K562 (cell line): ENCODE data around the gene STAT6. TPM values are rescaled to one million over a fixed set of nuclear protein-coding genes. Genes with fewer than 3 reads are reported as not detected.

Experiments used
- ATAC-seq: fragments of 200-7000 bp; cut with Tn5 transposase; 3 replicates; pipeline ENCODE4 v1.9.1; 2020; ENCODE audit warnings: moderate library complexity
- BruUV-seq: library from RNA; stranded (reverse); fragments of 400-500 nt; replicated peaks from 2 replicates; lab custom pipeline; 2021; lab: Mats Ljungman, UMichigan
- CTCF ChIA-PET: fragments of 300-600 bp; formaldehyde crosslinking; extraction: SDS; loops from one replicate; lab custom pipeline; 2021; ENCODE audit warnings: low intra/inter-chr PET ratio; lab: Yijun Ruan, JAX
- POLR2A ChIA-PET: fragments of 300-600, 350-650 bp; sonication (Branson Sonifier 250); formaldehyde crosslinking; extraction: SDS; loops from one replicate; lab custom pipeline; 2021; ENCODE audit warnings: antibody characterized with exemption, inconsistent platforms; lab: Yijun Ruan, JAX
- DNase-seq, 4 experiments: peaks; one replicate each; pipeline versions ENCODE4 v3.0.0 to v3.0.0-alpha.2; 2011 to 2018; ENCODE audit warnings: low spot score in 3 of 4, mixed read lengths in 3 of 4; ENCODE audit errors: extremely low read depth in 1 of 4
- FAIRE-seq: peaks from 2 replicates; lab custom pipeline; 2011; peaks lifted over from hg19 to GRCh38; lab: Jason Lieb, UNC
- H2AFZ ChIP-seq: 2 replicates; pipeline ENCODE4 v1.6.0; 2011; ENCODE audit warnings: low read depth, low read length, control low read depth, inconsistent platforms
- H3K27ac ChIP-seq: fragments of 200-600 bp; 3 replicates; pipeline ENCODE4 v1.8.0; 2011; ENCODE audit warnings: low read depth, mild to moderate bottlenecking, control low read depth, inconsistent platforms, low read length, moderate library complexity, mixed read lengths; ENCODE audit errors: extremely low read depth
- H3K27me3 ChIP-seq, 2 experiments: fragments of 300-600 bp in 1 of 2; 2 replicates in 1 of 2; 3 replicates in 1 of 2; pipeline versions ENCODE4 v1.6.0 to v1.8.0; 2011; ENCODE audit warnings: inconsistent platforms in 2 of 2, low read length in 2 of 2, mild to moderate bottlenecking in 1 of 2, mixed read lengths in 1 of 2, moderate library complexity in 1 of 2; ENCODE audit not compliant: control insufficient read depth in 2 of 2, insufficient read depth in 2 of 2
- H3K36me3 ChIP-seq: fragments of 300-600 bp; 3 replicates; pipeline ENCODE4 v1.8.0; 2011; ENCODE audit warnings: mild to moderate bottlenecking, low read length, inconsistent platforms; ENCODE audit not compliant: control insufficient read depth, insufficient read depth
- H3K4me1 ChIP-seq, 2 experiments: fragments of 200-600 bp in 1 of 2; replicated peaks in 1 of 2; 2 replicates in 1 of 2; 3 replicates in 1 of 2; pipeline versions ENCODE4 v1.5.1 to v1.8.0; 2011; ENCODE audit warnings: inconsistent platforms in 2 of 2, low read length in 2 of 2, mild to moderate bottlenecking in 1 of 2, mixed read lengths in 1 of 2, moderate library complexity in 1 of 2; ENCODE audit not compliant: control insufficient read depth in 2 of 2, insufficient read depth in 2 of 2
- H3K4me2 ChIP-seq: 2 replicates; pipeline ENCODE4 v1.6.1; 2011; ENCODE audit warnings: low read length, control low read depth, inconsistent platforms, mixed read lengths; ENCODE audit not compliant: insufficient read depth
- H3K4me3 ChIP-seq: fragments of 200-600 bp; sonication (generic), shearing (Covaris generic); 2 replicates; pipeline ENCODE4 v1.5.1; 2016; ENCODE audit warnings: control low read depth, inconsistent platforms
- H3K79me2 ChIP-seq: fragments of 200-600 bp; 3 replicates; pipeline ENCODE4 v1.8.0; 2011; ENCODE audit warnings: low read length, inconsistent platforms; ENCODE audit not compliant: control insufficient read depth, insufficient read depth
- H3K9ac ChIP-seq, 2 experiments: 2 replicates each; pipeline versions ENCODE4 v1.6.0 to v1.6.1; 2011; ENCODE audit warnings: low read depth in 2 of 2, low read length in 2 of 2, control low read depth in 1 of 2, inconsistent platforms in 1 of 2, mild to moderate bottlenecking in 1 of 2, mixed read lengths in 1 of 2; ENCODE audit not compliant: insufficient read depth in 1 of 2
- H3K9me1 ChIP-seq: one replicate; pipeline ENCODE4 v1.6.0; 2011; ENCODE audit warnings: inconsistent platforms, mild to moderate bottlenecking, low read length, moderate library complexity; ENCODE audit not compliant: control insufficient read depth, insufficient read depth
- H3K9me3 ChIP-seq: replicated peaks from 2 replicates; pipeline ENCODE4 v1.5.1; 2011; ENCODE audit warnings: low read depth, low read length, inconsistent platforms; ENCODE audit not compliant: control insufficient read depth, insufficient read depth
- H4K20me1 ChIP-seq: replicated peaks from 2 replicates; pipeline ENCODE4 v1.6.1; 2011; ENCODE audit warnings: low read length, inconsistent platforms, mixed read lengths; ENCODE audit not compliant: control insufficient read depth, insufficient read depth
- C11orf30 ChIP-seq: fragments of 450-650 bp; IDR thresholded peaks from 2 replicates; pipeline ENCODE4 v1.6.1; 2016; ENCODE audit warnings: low read depth, mild to moderate bottlenecking
- POLR2AphosphoS2 ChIP-seq: IDR thresholded peaks from 2 replicates; pipeline ENCODE4 v1.6.1; 2012; ENCODE audit warnings: low read length, improper control_type of control experiment
- PTTG1 ChIP-seq: fragments of 450-650 bp; IDR thresholded peaks from 2 replicates; pipeline ENCODE4 v1.6.1; 2016; ENCODE audit warnings: low read depth, mild to moderate bottlenecking, missing genetic modification characterization, missing compliant biosample characterization
- ZBTB11 ChIP-seq, 3 experiments: fragments of 200-800 bp in 1 of 3; fragments of 250-450 bp in 1 of 3; fragments of 450-650 bp in 1 of 3; sonication (Bioruptor Pico) in 1 of 3; sonication (Bioruptor generic) in 1 of 3; formaldehyde crosslinking in 1 of 3; IDR thresholded peaks; 2 replicates each; pipeline versions ENCODE4 v1.6.1 to v1.8.0; 2016 to 2022; ENCODE audit warnings: mild to moderate bottlenecking in 2 of 3, missing genetic modification characterization in 2 of 3, missing compliant biosample characterization in 1 of 3, moderate library complexity in 1 of 3
- ZHX1 ChIP-seq: fragments of 150-350 bp; conservative IDR thresholded peaks from 2 replicates; pipeline ENCODE4 v1.6.1; 2014; ENCODE audit warnings: low read length
- WGBS: fragments of 100-300 bp; shearing (Covaris generic); methylation state at CpG from one replicate; pipeline ENCODE4 v1.1.6; 2016; ENCODE audit warnings: low coverage, mixed read lengths; ENCODE audit not compliant: insufficient coverage; ENCODE audit errors: missing lambda C conversion rate; 5-methylcytosine and 5-hydroxymethylcytosine counted together
- in situ Hi-C: fragments of 300-500 bp; cut with MboI; formaldehyde crosslinking; loops from 4 replicates; pipeline ENCODE4 v1.15.0; 2018; ENCODE audit warnings: inconsistent platforms, mixed read lengths
- intact Hi-C: fragments of 100-400 bp; cut with micrococcal nuclease; formaldehyde crosslinking; loops from 2 replicates; pipeline ENCODE4 v1.14.2; 2022
- polyA plus RNA-seq, 8 experiments: library from polyadenylated mRNA; depleted of rRNA in 4 of 8; stranded (reverse) in 5 of 8; unstranded in 3 of 8; fragments of >200 nt; fragmentation: Nextera tagmentation in 2 of 8; fragmentation: Illumina TruSeq in 1 of 8; extraction: Ambion mirVana in 2 of 8; extraction: Trizol in 1 of 8; gene quantifications; 2 replicates each; pipeline versions ENCODE4 v1.2.1 to v1.2.3, GENCODE V29; 2011 to 2014; ENCODE audit warnings: inconsistent platforms in 1 of 8, missing spikeins in 1 of 8
- total RNA-seq, 7 experiments: library from RNA; depleted of rRNA in 6 of 7; stranded (reverse); fragments of >200 nt in 6 of 7; fragmentation: Illumina TruSeq in 2 of 7; extraction: Trizol in 2 of 7; gene quantifications; 2 replicates each; pipeline versions ENCODE4 v1.2.1 to v1.2.3, GENCODE V29; 2011 to 2021; ENCODE audit warnings: low replicate concordance in 1 of 7

The STAT6 gene
- total and polyA plus RNA-seq, 9 of the 15 experiments (the other 6 are each of a cell fraction or from before 2014, with no cell fraction given), result 2.4 to 49.5 (median 26.5) TPM

GRCh38 chr12:57160741-57161140 lies 49.6 kb upstream of the STAT6 start:
- FAIRE-seq (no peak), ATAC-seq (no peak), DNase-seq (no peak)
- BruUV-seq, result no TSS peak
- Histone ChIP-seq H3K9me1 (no peaks in the 10 kb centered on the region), H3K4me1 (peaks cover 0 to 9% of the 10 kb centered on the region in 2 experiments; a peak in 2 of 5 replicates), H4K20me1 (no peaks in the 10 kb centered on the region), H3K9ac (no peak overlapping the region), H3K27ac (no peak overlapping the region), H3K27me3 (peaks cover 42 to 72% of the 10 kb centered on the region in 2 experiments), H2AFZ (no peak overlapping the region), H3K79me2 (no peaks in the 10 kb centered on the region), H3K4me3 (no peak overlapping the region), H3K36me3 (no peaks in the 10 kb centered on the region), H3K9me3 (no peaks in the 10 kb centered on the region), H3K4me2 (no peak overlapping the region)
- TF ChIP-seq ZBTB11 (CRISPR knock-in tag; IDR thresholded peaks at IDR 0.05) (no peak), C11orf30 (no peak), POLR2AphosphoS2 (no peak), PTTG1 (no peak), ZHX1 (no peak)
- intact Hi-C loops (no loop called here), in situ Hi-C loops (no loop called here)
- ChIA-PET POLR2A (interaction anchor here (0.6 kb wide), 2 partner anchors 63 to 68 kb away, joined by 3 to 4 read pairs; no protein-coding TSS in a partner anchor), CTCF (no interaction called here)
- 2% methylated on average over 14 of the region's 14 CpGs for WGBS
